CD4-positive, alpha-beta T cell treated with Interleukin-4 for 4 hours (primary cell): ENCODE measurements around the gene DPM1.

ENCODE experiments used
- DNase-seq: peaks from one replicate; pipeline ENCODE4 v3.0.0-alpha.2; 2020

DPM1 gene

GRCh38 chr20:50892394-50892793 is 65.9 kb downstream of the DPM1 start:
- DNase-seq: no peak

GRCh38 chr20:50891138-50891537 is 67.2 kb downstream of the DPM1 start:
- DNase-seq: no peak

GRCh38 chr20:50887576-50887975 is 70.8 kb downstream of the DPM1 start:
- no peak for DNase-seq

GRCh38 chr20:50886184-50886790 is 72.0 kb downstream of the DPM1 start:
- no peak for DNase-seq

- no peak for DNase-seq
Measured at GRCh38 chr20:50885781-50886180, 72.6 kb downstream of the DPM1 start.

- DNase-seq: no peak
Measured at GRCh38 chr20:50885068-50885467, 73.3 kb downstream of the DPM1 start.
